ENCODE measurements around the gene CUL3.
"Not testable (repeated sequence)": the region's sequence is repeated elsewhere in the genome, so short reads cannot be mapped to it uniquely, and the experiment has no call there.

DNA sequence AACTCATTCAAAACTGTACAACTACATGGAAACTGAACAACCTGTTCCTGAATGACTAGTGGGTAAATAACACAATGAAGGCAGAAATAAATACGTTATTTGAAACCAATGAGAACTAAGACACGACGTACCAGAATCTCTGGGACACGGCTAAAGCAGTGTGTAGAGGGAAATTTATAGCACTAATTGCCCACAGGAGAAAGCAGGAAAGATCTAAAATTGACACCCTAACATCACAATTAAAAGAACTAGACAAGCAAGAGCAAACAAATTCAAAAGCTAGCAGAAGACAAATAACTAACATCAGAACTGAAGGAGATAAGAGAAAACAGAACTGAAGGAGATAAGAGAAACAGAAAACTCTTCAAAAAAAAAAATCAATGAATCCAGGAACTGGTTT lies 97.2 kb downstream of the CUL3 start:
- TF ChIP-seq, protein P1, sequence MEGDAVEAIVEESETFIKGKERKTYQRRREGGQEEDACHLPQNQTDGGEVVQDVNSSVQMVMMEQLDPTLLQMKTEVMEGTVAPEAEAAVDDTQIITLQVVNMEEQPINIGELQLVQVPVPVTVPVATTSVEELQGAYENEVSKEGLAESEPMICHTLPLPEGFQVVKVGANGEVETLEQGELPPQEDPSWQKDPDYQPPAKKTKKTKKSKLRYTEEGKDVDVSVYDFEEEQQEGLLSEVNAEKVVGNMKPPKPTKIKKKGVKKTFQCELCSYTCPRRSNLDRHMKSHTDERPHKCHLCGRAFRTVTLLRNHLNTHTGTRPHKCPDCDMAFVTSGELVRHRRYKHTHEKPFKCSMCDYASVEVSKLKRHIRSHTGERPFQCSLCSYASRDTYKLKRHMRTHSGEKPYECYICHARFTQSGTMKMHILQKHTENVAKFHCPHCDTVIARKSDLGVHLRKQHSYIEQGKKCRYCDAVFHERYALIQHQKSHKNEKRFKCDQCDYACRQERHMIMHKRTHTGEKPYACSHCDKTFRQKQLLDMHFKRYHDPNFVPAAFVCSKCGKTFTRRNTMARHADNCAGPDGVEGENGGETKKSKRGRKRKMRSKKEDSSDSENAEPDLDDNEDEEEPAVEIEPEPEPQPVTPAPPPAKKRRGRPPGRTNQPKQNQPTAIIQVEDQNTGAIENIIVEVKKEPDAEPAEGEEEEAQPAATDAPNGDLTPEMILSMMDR (IDR thresholded peaks at IDR 0.05; ENCODE audit: control extremely low read depth in 1 of 3, insufficient read depth in 1 of 3, low read depth in 1 of 3, low read length in 3 of 3) = not testable (repeated sequence)
- not testable (repeated sequence) for TF ChIP-seq POLR2A (IDR thresholded peaks at IDR 0.05; ENCODE audit: control extremely low read depth in 1 of 2, low read depth in 2 of 2, low read length in 2 of 2); TAF1 (IDR thresholded peaks at IDR 0.05; ENCODE audit: low read depth, low read length); SP4 (IDR thresholded peaks at IDR 0.05; ENCODE audit: low read length); SP1 (IDR thresholded peaks at IDR 0.05; ENCODE audit: low read depth, low read length); CTBP2 (IDR thresholded peaks at IDR 0.05; ENCODE audit: borderline replicate concordance, insufficient read depth, insufficient read length, low read length); CHD1 (IDR thresholded peaks at IDR 0.05; ENCODE audit: low read depth, low read length)

All from H1 (cell line).